Left ventricle myocardium inferior (tissue), 1 donor: ENCODE measurements around the gene PAH. TPM values are rescaled to one million over a fixed set of nuclear protein-coding genes. Genes with fewer than 3 reads are reported as not detected.

Experiments used
- DNase-seq: peaks from one replicate; pipeline ENCODE4 v3.0.0-alpha.2; 2020
- H3K27ac ChIP-seq: fragments of 200-600 bp; replicated peaks from 2 replicates; pipeline ENCODE4 v1.8.0; 2021
- H3K27me3 ChIP-seq: fragments of 200-600 bp; 2 replicates; pipeline ENCODE4 v1.8.0; 2021; ENCODE audit warnings: low read depth
- H3K36me3 ChIP-seq: fragments of 200-600 bp; 2 replicates; pipeline ENCODE4 v1.8.0; 2021
- H3K4me1 ChIP-seq: fragments of 200-600 bp; 2 replicates; pipeline ENCODE4 v1.8.0; 2021
- H3K4me3 ChIP-seq: fragments of 200-600 bp; 2 replicates; pipeline ENCODE4 v1.8.0; 2021; ENCODE audit warnings: mild to moderate bottlenecking, moderate library complexity
- H3K9me3 ChIP-seq: fragments of 200-600 bp; replicated peaks from 2 replicates; pipeline ENCODE4 v1.8.0; 2021
- CTCF ChIP-seq: fragments of 200-600 bp; IDR thresholded peaks from 2 replicates; pipeline ENCODE4 v1.8.0; 2021; ENCODE audit warnings: antibody characterized with exemption, mild to moderate bottlenecking, borderline replicate concordance
- intact Hi-C: fragments of 100-400 bp; cut with micrococcal nuclease; formaldehyde crosslinking; loops from one replicate; pipeline ENCODE4 v1.11.0; 2022
- total RNA-seq: library from RNA; stranded (reverse); fragmentation: NEBNext Ultra II Directional; extraction: Animal tissue kit (Norgen Biotek cat#: 25700); gene quantifications from one replicate; pipeline ENCODE4 v1.2.1, GENCODE V29; 2021
- donor health status: DM: no; HTN: yes; CAD: no; lungs with severe emphysema.

PAH gene
- total RNA-seq, 1 donor from 2014 or later: not detected

DNA sequence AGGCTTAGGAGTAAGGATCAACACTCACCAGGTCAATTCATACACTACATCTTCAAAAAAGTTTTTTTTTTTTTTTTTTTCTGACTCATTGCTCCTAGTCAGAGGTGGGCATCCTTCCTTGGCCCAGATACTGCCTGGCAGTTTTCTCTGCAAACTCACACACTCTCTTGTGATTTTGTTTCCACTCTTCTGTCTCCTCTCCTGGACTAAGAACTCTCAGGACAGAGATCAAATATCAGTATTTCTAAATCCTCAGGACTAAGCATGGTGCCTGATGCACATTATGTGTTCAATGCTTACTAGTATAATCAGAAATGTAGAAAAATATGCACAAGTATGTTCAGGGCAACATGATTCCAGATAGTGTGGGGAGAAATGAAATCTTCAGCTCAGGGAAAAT is 10.2 kb upstream of the PAH start:
- no peaks in the 10 kb centered on the region for H3K36me3 ChIP-seq
- H3K9me3 ChIP-seq: no peaks in the 10 kb centered on the region
- no peak overlapping the region for H3K27ac ChIP-seq
- DNase-seq: no peak
- H3K4me3 ChIP-seq: no peak overlapping the region
- H3K4me1 ChIP-seq: no peaks in the 10 kb centered on the region
- peaks cover 50% of the 10 kb centered on the region for H3K27me3 ChIP-seq
- no peak for TF ChIP-seq CTCF
- intact Hi-C loops: no loop called here

DNA sequence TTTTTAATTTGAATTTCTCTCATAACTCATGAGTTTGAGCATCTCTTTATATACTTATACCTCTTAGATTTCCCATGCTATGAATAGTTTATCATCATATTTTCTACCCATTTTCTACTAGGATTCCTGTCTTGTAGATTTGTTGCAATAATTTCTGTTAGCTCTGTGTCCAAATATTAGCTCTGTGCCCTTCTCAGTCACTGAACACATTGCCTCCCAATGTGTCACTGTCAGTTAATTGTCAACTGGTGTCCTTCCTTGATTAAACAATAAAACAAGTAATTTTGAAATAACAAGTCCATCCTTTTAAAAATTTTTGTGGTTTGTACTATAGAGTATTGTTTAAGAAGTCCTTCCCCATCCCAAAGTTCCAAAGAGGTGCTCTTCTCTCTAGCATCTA is 4.2 kb upstream of the PAH start:
- H3K27me3 ChIP-seq: peaks cover 64% of the 10 kb centered on the region
- no peak overlapping the region for H3K4me3 ChIP-seq
- no peak overlapping the region for H3K27ac ChIP-seq
- TF ChIP-seq CTCF: no peak
- no peak for DNase-seq
- no peaks in the 10 kb centered on the region for H3K36me3 ChIP-seq
- H3K4me1 ChIP-seq: peaks cover 6% of the 10 kb centered on the region
- intact Hi-C loops: no loop called here
- H3K9me3 ChIP-seq: no peaks in the 10 kb centered on the region

- H3K4me3 ChIP-seq: no peak overlapping the region
- no peaks in the 10 kb centered on the region for H3K9me3 ChIP-seq
- H3K27ac ChIP-seq: no peak overlapping the region
- H3K27me3 ChIP-seq: peaks cover 57% of the 10 kb centered on the region
- peaks cover 6% of the 10 kb centered on the region for H3K4me1 ChIP-seq
- DNase-seq: no peak
- TF ChIP-seq CTCF: no peak
- no peaks in the 10 kb centered on the region for H3K36me3 ChIP-seq
- intact Hi-C loops: no loop called here
Measured at GRCh38 chr12:102920271-102920670, 3.2 kb upstream of the PAH start.

- Histone ChIP-seq H3K9me3 (no peaks in the 10 kb centered on the region), H3K4me1 (peaks cover 6% of the 10 kb centered on the region), H3K27ac (no peak overlapping the region), H3K27me3 (peaks cover 47% of the 10 kb centered on the region), H3K4me3 (no peak overlapping the region), H3K36me3 (no peaks in the 10 kb centered on the region)
- TF ChIP-seq CTCF: no peak
- no peak for DNase-seq
- intact Hi-C loops: no loop called here
Measured at GRCh38 chr12:102918840-102919239, 1.8 kb upstream of the PAH start.

DNA sequence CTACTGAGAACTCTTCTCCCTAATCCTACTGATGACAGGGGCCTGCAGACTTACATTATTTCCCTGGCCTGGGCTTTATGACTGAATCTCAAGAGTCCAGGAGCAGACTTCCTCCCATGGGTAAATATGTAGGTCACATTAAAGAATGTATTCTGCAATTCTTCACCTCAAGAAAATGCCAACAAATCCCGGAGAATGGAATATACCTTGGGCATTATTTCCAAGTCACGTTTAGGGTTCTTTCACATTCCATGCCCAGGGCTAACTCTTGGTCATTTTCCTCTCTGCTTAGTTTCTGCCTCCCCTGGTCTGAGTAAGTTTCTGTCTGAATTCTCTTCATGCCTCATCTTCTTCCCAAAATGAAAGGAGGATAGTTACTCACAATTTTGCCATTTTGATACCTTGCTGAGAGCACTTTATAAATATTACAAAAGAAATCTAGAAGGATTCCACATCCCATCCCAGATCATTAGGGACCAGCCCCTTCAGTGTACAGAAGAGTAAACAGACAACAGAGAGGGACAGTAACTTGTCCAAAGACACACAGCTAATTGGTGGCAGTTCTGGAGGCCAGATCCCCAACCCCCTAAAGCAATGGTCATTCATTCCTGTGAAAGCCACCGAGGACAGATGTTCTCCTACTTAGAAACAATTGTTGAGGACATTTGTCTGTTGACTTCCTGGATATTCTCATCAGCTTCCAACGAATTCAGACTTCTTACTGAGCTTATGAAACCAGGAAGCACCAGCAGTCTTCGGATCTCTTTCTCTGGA is 605 bp downstream of the PAH start:
- TF ChIP-seq CTCF: no peak
- H3K27me3 ChIP-seq: peaks cover 31% of the 10 kb centered on the region
- no peaks in the 10 kb centered on the region for H3K9me3 ChIP-seq
- intact Hi-C loops: no loop called here
- H3K4me1 ChIP-seq: peaks cover 6% of the 10 kb centered on the region
- no peak for DNase-seq
- no peak overlapping the region for H3K4me3 ChIP-seq
- no peak overlapping the region for H3K27ac ChIP-seq
- H3K36me3 ChIP-seq: no peaks in the 10 kb centered on the region
